TTC549 (cell line): ENCODE measurements around the gene EEF1A2.
"Not testable (repeated sequence)": the region's sequence is repeated elsewhere in the genome, so short reads cannot be mapped to it uniquely, and the experiment has no call there.

Experiments used
- FAIRE-seq: peaks from 2 replicates; lab custom pipeline; 2012; peaks lifted over from hg19 to GRCh38; lab: Jason Lieb, UNC

The EEF1A2 gene

GRCh38 chr20:63520504-63520933 is 21.6 kb upstream of the EEF1A2 start, which contains the start of gene PPDPF:
TSS of gene PPDPF (plus strand) at chr20:63520765. CDS start at chr20:63521309, 544 bp downstream.
- FAIRE-seq = no peak

- FAIRE-seq = no peak
Measured at GRCh38 chr20:63519668-63520503, 21.0 kb upstream of the EEF1A2 start.

GRCh38 chr20:63518946-63519667 is 20.2 kb upstream of the EEF1A2 start:
- FAIRE-seq = no peak

- FAIRE-seq = no peak
Measured at GRCh38 chr20:63518351-63518861, 19.5 kb upstream of the EEF1A2 start.

DNA sequence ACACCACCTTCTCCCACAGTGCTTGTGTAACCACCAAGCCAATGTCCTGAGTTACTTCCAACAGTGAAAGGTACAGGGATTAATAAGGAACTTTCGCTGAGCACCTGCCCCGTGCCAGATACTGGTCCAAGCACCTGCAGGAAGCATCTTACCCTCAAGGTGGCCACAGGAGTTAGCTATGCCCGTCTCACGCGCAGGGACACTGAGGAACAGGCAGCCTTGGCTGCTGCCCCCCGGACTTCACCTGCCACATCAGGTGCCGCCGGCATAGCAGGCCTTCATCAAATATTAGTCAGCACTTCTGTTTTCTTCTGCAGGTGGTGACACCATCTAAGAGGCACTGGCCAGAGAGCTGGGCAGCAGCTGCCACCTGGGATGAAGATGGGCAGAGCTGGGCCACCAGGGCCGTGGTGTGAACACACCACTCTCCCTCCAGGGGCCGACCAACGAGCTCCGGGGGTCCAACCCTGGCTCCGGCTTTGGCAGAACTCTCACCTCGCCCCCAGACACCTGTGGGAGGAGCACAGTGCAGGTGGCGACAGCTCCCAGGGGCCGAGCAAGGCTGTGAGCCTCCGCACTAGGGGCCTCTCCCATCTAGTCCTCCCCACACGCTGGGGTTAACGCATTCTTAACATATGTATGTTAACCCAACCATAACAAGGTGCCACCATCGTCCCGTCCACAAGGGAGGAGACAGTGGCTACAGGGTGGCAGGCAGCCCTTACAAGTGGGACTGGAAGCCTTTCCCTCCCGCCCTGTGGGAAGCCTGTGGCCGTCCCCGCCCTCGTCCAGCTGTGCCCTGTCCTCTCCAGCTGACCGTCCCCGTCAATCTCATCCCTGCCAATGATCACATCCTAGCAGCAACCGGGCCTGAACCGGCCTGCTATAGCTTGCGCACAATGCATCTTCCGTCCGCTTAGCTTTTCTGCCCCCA is 18.8 kb upstream of the EEF1A2 start:
- no peak for FAIRE-seq

GRCh38 chr20:63514520-63514919 is 15.6 kb upstream of the EEF1A2 start:
- not testable (repeated sequence) for FAIRE-seq

DNA sequence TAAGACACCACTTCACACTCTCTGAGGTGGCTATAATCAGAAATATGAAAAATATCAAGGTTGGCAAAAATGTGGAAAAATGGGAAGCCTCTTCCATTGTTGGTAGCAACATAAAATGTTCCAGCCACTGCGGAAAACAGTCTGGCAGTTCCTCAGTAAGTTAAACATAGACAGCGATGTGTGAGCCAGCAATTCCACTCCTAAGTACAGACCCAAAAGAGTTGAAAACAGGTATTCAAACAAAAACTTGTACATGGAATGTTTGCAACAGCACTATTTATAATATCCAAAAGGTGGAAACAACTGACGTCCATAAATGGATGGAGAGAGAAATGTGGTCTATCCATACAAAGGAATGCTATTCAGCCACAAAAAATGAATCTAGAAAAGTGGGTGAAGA is 14.3 kb upstream of the EEF1A2 start:
- no peak for FAIRE-seq

DNA sequence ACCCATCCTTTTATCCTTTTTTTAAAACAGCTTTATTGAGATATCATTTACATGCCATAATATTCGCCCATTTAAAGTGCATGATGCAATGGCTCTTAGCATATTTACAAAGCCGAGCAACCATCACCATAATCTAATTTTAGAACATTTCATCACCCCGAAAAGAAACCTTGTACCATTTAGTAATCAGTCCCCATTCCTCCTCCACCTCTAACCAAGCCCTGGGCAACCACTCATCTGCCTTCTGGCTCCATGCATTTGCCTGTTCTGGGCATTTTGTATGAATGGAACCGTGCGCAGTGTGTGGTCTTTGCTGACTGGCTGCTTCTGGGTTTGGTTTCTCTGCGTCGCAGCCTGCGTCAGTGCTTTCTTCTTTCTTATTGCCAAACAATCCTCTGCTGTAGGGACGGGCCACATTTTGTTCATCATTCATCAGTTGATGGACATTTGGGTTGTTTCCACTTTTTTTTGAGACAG is 10.2 kb upstream of the EEF1A2 start:
- no peak for FAIRE-seq

GRCh38 chr20:63508072-63508768 is 9.3 kb upstream of the EEF1A2 start:
- no peak for FAIRE-seq

DNA sequence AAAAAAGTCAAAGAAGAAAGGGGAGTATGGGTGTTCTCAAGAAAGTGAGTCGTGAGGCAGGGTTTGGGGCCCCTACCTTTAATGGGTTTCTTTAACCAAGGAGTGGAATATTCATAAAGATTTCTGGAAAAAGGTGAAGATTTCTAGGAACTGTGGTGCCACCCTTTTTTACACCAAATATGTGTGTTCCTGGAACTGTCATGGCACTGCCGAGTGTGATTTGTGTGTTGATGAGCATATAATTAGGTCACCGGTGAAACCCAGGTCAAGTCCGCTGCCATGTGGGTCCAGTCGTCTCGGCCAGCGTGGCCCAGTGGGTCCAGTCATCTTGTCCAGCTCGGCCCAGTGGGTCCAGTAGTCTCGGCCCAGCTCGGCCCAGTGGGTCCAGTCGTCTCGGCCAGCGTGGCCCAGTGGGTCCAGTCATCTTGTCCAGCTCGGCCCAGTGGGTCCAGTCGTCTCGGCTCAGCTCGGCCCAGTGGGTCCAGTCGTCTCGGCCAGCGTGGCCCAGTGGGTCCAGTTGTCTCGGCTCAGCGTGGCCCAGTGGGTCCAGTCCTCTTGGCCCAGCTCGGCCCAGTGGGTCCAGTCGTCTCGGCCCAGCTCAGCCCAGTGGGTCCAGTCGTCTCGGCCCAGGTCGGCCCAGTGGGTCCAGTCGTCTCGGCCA is 8.3 kb upstream of the EEF1A2 start:
- no peak for FAIRE-seq

- no peak for FAIRE-seq
Measured at GRCh38 chr20:63505723-63506122, 6.8 kb upstream of the EEF1A2 start.

DNA sequence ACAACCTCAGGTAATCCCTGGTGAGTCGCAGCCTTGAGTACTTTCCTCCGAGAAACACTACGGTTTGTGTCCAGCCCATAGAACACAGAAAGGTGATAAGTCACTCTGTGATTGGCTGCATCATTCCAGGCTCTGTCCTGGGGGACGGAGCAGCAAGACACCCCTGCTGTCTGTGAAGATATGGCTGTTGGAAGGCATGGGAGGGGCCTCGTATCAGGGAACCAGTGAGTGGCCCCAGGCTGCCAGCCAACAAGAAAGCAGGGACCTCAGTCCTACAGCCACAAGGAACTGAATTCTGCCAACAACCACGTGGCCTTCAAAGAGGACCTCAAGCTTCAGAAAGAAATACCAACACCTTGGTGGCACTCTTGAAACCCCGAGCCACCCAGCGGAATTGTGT is 6.4 kb upstream of the EEF1A2 start:
- FAIRE-seq = no peak

GRCh38 chr20:63504642-63505041 is 5.8 kb upstream of the EEF1A2 start:
- FAIRE-seq = no peak

- no peak for FAIRE-seq
Measured at GRCh38 chr20:63503524-63503923, 4.6 kb upstream of the EEF1A2 start.

DNA sequence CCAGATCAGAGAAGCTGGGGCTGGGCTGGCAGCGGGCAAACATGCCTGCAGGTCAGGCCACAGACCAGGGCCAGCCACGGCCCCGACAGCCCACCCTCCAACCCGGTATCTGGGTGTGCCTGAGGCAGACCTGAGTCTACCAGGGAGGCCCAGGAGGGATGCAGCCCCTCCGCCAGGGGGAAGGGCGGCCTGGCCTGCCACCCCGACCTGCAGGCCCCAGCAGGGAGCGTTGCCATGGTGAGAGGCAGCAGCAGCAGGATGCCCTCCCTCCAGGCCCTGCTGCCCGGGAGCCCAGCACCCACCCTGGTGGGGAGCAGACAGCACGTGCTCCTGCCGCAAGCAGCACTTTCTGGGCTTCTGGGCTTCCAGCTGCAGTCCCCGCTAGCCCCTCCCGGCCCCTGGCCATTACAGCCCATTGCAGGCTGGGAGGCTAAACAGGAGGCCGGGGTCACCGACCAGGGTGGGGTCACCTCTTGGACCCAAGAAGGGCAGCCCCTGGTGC is 3.8 kb upstream of the EEF1A2 start:
- FAIRE-seq = no peak

DNA sequence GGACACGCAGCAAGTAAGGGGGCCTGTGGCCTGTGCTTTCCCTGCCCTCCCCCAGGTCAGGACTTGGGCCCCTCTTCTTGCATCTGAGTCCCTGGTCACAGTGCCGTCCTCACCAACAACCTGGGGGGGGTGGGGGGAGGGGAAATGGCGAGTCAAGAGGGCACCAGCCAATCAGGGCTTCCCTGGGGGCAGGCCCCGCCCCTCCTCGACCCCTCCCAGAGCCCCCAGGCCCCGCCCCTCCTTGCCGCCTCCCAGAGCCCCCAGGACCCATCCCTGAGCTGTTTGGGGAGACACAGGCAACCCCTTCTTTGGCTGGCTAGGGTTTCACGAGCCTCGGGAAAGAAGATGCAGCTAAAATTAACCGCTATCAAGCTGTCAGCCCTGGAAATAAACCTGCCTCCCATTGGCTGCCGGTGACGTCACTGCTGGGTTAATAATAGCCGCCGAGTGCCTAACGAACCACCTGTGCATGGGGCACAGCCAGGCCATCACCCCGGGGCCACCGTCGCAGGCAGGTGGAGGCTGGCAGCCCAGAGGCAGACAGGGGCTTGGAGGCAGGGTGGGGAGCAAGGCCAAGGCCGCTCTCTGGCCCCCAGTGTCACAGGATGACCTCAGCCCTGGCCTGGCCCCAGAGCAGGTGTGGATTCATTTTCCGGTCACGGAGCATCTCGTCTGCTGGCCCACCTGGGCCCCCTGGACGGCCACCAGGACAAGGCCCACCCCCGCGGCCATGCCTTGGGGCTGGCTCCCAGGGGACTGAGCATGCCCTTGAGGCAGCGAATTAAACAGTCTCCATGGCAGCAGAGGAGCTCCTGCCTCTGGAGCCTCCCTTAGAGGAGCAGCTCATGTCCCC is 3.2 kb upstream of the EEF1A2 start:
- no peak for FAIRE-seq

DNA sequence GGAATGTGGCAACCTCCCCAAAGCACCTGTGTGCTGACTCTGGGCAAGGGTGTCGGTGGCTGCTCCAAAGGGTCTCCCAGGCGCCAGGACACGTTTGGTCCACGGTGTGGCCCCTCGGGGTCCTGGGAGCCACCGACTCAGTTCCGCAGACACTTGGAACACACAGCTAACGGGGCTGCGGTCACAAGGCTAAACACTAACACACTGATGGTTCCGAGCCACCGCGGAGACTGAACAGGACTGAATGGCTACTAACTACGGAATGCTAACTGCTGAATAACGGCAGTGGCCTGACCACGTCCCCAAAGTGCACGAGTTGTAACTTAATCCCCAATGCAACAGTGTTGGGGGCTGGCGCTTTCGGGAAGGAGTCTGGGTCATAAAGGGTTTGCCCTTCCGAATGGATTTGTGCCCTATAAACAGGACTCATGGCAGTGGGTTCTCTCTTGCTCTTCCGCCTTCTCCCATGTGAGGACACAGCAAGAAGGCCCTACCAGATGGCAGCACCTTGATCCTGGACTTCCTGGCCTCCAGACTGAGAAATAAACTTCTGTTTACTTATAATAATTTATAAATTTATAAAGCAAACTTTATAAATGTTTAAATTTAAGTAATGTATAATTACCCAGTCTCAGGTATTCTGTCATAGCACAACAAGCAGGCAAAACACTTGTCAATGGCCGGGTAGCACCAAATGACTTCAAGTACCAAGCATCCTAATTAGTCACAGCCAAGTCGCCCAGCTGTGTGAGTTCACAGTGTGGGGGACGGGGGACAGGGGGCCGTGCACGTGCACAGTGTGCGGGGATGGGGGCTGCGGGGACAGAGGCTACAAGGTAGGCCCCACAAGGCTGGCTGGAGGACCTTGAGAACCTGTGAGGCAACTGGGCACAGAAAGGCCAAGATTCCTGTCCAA is 2.3 kb upstream of the EEF1A2 start:
- FAIRE-seq = no peak

DNA sequence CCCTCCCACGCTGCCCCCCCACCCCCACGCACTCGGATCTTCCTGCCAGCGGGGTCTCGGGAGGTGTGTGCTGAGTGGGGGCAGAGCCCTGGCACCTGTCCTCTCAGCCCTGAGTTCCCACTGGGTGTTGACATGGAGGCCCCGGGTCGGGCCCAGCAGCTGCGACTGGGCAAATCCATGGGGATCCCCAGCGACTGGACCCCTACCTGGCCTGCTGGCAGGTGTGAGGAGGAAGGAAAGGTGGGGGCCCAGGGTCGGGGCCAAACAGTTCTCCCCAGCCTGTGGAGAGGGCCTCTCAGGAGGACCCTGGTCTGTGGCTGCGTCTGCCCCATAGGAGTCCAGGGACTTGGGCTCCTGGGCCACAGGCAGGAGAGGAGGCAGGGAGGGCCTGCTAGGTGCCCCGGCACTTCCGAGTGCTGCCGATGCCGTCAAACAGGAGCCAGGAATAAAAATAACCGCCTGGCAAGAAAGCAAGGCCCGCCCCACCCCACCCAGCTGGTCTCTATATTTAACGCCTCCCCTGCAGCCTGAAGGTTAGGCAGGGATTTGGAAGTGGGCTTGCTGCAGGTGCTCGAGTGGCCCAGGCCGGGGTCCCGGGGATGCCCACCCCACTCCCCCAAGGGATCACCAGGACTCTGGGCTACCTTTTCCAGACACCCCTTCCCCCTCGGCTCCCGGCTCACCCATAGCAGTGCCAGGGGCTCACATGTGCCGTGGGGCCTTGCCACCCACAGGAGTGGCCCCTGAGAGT is 1.4 kb upstream of the EEF1A2 start:
- FAIRE-seq = no peak
